Nucleus accumbens (tissue), 56 donors: ENCODE results near the gene TLE6.
"Not testable (repeated sequence)": the region's sequence is repeated elsewhere in the genome, so short reads cannot be mapped to it uniquely, and the experiment has no call there.

ENCODE experiments used
- DNase-seq, 56 donors: peaks; one replicate each; lab custom pipeline; 2025; lab: John Stamatoyannopoulos, UW

TLE6 gene

DNA sequence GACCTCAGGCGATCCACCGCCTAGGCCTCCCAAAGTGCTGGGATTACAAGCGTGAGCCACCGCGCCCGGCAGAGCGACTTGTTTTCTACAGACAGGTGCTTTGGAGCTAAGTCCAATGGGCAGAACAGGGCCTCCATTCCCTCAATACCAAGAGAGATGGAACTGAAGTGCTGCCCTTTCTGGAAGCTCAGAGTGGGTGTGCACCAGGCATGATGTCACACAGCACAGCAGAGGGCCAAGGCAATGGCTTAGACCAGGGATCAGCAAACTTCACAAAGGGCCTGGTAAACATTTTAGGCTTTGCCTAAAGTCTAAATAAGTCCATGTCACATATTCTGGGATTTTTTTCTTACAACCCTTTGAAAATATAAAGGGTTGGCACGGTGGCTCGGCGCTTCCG, 21.3 kb downstream of the TLE6 start:
- no peak for DNase-seq

DNA sequence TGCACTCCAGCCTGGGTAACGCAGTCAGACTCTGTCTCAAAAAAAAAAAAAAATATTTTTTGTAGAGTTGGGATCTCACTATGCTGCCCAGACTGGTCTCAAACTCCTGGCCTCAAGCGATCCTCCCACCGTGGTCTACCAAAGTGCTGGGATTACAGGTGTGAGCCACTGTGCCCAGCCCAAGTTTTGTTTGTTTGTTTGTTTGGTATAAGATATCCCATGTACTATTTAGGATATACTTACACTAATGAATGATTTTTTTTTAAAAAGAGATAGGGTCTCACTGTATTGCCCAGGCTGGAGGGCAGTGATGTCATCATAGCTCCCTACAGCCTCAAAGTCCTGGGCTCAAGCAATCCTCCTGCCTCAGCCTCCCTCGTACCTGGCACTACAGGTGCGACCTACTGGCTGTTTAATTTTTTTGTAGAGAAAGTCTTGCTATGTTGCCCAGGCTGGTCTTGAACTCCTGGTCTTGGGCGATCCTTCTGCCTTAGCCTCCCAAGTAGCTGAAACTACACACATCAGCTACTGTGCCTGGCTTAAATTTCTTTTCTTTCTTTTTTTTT, 24.0 kb downstream of the TLE6 start:
- no peak for DNase-seq

DNA sequence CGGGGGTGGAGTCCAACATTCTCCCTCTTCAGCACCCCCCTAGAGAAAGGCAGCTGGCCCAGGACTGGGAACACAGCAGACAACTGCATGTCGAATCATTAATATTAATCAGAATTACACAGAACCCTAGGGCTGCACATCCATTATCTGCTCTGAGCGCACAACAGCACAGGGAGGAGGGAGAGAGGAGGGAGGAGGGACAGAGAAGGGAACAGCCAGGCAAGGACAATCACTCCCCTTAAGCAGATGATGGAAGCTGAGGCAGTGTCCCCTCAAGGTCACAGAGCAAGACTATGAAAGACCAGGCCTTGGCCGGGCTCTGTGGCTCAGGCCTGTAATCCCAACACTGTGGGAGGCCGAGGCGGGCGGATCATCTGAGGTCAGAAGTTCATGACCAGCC, 25.7 kb downstream of the TLE6 start:
- DNase-seq = no peak

DNA sequence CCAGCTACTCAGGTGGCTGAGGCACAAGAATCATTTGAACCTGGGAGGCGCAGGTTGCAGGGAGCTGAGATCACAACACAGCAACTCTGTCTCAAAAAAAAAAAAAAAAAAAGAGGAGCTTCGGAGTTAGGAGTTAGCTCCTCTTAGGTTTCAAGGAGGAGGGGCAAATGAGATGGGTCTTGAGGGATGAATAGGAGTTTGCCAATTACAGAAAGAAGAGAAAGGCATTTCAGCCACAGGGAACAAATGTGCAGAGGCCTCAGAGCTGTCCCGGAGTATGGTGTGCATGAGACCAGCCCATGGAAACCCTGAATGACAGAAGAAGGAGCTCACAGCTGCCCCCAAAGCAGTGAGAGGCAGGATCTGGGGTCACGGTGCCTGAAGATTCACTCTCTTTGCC, 27.2 kb downstream of the TLE6 start:
- no peak for DNase-seq

DNA sequence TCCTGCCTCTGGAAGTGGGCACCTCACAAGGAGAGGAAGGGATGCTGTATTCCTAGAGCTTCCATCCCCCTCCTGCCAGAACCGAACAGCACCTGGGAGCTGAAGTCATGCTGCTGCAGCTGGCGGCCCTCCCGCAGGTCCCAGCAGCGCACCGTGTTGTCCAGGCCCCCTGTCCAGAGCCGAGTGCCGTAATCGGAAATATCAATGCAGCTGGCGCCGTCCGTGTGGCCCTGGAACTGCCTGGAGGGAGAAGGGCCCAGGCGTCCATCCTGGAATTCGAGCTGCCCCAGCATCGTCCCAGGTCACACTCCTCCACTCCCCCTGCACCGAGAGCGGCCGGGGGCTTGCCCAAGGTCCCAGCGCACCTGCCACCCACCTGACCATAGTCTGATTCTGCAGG, 28.0 kb downstream of the TLE6 start:
- DNase-seq = no peak

DNA sequence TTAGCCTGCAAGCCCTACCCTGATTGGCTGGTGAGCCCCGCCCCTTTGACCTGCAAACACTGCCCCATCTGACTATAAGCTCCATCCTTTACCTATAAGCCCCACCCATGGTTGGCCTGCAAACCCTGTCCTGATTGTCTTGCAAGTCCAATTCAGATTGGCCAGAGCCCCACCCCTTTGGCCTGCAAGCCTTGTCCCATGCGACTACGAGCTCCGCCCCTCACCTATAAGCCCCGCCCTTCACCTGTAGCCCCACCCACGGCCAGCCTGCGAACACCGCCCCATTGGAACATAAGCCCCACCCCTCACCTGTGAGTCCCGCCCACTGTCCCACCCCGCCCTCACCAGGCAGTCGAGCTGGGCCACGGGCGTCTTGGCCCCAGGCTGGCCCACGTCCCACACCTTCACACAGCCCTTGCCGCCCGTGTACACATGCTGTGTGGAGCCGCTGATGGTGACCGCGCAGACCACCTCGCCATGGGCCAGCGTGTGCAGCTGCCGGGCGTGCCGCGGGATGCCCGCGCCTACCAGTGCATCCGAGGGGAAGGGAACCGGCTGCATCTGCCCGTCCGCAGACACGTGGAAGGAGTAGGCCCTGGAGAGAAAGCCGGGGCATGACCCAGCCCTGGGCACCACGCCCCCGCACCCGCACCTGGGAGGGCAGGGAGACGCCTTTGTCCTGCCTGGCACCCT, 28.9 kb downstream of the TLE6 start:
- DNase-seq = peak in 2 of 56 donors; percentile 12 to 55

DNA sequence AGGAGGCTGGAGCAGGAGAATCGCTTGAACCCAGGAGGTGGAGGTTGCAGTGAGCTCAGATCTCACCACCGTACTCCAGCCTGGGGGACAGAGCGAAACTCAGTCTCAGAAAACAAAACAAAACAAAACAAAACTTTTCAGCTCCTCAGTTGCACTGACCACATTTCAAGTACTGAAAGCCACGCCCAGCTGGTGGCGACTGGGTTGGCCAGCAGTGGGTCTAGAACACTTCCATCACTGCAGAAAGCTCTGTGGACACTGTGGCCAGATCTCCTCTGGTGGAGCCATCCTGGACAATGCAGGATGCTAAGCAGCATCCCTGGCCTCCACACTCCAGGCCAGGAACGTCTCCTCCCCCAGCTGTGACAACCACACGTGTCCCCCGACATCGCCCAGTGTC, 30.6 kb downstream of the TLE6 start:
- no peak for DNase-seq

DNA sequence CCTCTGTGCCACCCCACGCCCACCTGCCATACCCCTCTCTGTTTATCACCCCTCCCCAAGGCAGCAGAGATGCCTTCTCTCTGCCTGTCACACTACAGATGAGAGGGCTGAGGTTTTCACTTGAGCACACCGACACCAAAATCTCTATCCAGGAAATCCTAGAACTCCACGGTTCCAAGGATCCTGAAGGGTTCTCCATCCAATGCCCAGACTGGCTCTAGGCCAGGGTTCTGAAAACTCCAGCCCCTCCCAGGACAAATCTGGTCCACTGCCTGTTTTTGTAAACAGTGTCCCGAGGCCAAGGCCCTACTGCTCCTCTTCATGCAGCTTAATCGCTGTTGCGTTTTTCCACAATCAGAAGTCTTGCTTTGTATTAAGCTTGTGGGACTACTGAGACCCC, 31.6 kb downstream of the TLE6 start:
- no peak for DNase-seq

DNA sequence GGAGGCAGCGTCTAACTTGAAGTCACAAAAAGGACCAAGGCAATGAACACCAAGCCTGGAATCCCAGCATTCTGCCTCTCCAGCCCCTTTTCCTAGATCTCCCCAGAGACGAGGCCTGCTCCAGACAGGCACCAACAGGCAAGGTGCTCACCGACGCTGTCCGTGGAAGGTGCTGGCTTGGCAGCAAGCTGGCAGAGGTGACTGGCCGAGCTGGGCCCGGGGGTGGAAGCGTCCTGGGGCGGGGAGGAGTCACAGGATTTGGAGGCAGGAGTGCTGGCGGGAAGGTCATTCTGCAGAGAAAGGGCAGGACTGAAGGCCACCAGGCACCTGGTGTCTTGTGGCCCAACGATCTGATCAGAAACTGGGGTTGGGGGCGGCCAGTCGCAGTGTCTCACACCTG, 33.5 kb downstream of the TLE6 start:
- DNase-seq = no peak

DNA sequence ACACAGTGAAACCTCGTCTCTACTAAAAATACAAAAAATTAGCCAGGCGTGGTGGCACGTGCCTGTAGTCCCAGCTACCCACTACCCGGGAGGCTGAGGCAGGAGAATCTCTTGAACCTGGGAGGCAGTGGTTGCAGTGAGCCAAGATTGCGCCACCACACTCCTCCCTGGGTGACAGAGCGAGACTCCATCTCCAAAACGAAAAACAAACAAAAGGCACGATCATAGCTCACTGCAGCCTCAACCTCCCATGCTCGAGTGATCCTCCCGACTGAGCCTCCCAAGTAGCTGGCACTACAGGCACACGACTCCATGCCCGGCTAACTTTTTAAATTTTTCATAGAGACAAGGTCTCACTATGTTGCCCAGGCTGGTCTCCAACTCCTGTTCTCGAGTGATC, 34.7 kb downstream of the TLE6 start:
- not testable (repeated sequence) for DNase-seq

DNA sequence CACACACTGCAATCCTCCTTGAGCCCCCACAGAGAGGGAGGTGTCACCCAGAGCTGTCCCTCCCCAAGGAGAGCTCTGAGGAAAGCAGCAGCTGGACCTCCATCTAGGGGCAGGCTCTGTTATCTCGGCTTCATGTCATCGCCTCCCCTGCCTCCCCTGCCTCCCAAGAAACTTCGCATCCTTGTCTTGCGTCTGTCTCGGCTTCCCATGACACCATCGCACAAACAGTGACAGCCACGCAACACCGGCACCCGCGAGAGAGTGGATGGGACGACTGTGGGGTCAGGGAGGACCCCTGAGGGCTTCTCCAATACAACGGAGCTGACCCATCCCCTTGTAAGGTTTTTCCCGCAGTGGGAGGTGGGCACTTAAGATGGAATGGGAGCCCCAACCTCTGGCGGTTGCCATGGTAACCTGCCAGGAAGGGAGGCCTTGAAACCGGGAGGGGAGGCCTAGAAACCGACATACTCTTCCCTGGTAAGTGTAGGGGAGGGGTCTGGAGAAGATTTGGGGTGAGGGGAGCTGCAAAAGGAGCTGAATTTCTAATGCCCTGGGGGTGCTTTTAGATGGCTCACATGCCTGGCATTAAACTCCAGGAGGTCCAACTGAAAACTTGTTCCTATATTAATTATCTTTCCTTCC, 35.4 kb downstream of the TLE6 start:
- no peak for DNase-seq

DNA sequence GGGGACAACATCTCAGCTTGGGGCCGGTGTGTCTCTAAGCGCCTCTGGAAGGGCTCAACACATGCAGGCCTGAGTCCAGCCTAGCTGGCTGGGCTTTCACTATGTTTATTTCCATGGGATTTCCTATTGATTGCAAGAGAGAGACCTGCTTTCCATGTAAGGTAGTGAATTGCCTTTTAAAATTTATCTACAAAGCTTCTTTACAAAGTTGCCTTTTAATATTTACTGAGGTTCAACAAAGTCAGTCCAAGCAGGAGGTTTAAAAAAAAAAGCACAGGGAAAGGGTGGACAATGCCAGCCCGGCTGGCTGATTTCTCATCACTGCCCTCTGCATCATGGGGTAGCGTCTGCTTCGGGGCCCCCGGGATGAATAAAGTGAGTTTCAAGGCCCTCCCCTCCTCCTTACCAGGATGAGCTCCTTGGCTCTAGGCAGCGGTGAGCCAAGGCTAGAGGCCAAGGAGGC, 35.9 kb downstream of the TLE6 start:
- DNase-seq = no peak

DNA sequence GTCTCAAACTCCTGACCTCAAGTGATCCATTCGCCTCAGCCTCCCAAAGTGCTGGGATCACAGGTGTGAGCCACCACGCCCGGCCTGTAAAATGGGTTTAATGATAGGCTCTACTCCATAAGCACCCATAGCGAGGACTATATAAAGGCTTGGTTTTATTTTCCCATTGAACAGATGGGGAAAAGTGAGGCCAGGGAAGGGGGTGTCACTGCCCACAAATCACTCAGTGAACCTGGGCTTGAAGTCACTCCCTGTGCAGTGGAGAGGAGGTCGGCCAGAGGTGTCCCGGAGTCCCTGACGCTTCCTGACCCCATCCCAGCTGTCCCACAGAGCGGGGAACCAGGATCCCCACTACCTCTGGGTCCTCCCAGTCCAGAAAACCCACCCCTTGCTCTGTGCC, 36.8 kb downstream of the TLE6 start:
- no peak for DNase-seq

DNA sequence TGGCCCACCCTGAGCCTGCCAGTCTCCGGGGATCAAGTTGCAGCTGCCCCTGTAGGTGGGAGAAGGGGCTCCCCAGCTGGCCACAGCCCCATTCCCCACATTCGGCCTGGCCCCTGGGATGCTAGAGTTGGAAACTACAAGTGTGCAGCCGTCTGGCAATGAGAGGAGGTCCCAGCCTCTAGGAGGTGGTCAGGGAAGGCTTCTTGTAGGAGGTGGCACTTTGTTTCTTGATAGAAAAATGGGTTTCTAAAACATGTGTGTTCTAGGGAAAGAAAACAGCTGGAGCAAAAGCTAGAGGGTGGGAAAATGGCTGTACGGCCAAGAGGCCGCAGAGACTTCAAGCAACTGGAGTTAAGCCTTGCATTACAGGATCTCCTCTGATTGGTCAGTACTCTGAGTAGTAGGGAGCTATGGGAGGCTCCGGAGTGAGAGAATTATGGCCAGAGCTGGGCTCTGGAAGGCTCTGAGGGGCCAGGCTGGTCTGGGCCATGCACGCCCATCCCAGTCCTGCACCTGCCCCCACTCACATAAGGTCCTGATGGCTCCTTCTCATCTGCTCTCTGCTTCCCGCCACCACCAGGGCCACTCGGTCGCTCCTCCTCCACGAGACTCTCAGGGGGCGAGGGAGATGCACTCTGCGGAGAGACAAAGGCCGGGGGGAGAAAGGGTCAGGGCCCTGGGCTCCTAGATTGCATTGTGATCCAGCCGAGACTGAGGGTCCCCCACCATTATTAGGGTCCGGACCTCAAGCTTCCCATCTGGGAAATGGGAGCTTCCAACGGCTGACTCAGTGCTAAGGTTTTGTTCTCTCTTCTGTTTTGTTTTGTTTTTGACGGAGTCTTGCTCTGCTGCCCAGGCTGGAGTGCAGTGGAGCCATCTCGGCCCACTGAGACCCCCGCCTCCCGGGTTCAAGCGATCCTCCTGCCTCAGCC, 38.0 kb downstream of the TLE6 start:
- DNase-seq = no peak

DNA sequence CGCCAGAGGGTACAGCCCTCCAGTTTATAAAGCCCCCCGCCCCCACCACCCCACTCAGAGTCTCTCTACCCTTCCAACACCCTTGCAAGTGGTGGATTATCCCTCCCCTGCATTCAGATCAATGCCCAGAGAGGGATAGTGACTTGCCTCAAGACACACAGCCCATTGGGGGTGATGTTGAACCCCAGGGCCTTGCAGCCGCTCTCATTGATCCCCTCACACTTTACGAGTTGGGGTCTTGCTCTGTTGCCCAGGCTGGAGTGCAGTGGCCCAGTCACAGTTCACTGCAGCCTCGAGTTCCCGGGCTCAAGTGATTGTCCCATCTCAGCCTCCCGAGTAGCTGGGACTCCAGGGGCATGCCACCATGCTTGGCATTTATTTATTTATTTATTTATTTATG, 40.6 kb downstream of the TLE6 start:
- DNase-seq = no peak

DNA sequence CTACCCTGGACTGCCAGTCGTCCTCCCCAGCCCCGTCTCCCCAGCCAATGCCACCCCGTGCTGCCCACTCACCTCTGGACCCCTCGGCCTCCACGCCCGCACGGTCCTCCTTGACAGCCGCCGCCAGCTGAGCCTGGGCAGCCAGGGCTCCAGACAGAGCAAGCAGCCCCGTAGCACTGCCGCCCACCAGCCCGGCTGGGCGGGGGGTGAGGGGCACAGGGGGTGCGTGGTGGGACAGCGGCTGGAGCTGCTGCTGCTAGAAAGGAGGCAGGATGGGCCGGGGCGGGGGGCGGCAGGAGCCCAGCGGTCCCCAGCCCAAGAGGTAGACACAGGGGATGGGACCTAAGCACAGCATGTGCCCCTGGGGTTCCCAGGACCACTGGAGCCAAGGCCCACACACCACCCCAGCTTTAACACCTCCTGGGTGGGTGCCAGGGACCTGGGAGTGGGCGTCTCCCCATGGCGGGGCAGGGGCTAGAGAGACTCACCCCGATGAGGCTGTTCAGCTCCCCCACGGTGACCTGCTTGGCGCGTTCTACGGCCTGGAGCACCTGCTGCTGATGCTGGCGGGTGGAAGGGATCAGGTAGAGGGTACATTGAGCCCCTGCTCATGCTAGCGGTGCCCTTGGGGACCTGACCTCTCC, 42.0 kb downstream of the TLE6 start:
- no peak for DNase-seq

DNA sequence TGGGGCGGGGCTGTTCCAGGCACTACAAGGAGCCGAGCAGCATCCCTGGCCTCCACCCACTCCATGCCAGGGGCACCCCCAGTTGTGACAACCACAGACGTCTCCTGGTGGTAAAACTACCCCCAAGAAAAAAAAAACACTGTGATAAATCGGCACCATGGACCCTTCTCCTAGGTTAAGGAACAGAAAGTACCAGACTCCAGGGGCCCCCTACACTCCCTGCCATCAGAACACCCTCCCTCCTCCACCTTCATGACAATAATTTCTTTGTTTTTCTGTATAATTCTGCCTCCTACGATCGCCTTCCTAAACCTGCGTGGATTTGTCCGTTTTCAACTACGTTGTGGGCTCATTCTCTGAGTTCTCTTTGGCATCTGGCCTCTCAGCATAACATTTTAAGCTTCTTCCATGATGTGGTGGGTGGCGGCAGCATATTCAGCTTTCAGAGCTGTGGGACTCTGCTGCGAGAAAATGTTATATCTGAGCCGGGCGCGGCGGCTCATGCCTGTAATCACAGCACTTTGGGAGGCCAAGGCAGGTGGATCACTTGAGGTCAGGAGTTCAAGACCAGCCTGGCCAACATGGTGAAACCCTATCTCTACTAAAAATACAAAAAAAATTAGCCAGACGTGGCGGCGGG, 43.1 kb downstream of the TLE6 start:
- DNase-seq = peak in 8 of 56 donors; percentile 4 to 40 (median 12)

DNA sequence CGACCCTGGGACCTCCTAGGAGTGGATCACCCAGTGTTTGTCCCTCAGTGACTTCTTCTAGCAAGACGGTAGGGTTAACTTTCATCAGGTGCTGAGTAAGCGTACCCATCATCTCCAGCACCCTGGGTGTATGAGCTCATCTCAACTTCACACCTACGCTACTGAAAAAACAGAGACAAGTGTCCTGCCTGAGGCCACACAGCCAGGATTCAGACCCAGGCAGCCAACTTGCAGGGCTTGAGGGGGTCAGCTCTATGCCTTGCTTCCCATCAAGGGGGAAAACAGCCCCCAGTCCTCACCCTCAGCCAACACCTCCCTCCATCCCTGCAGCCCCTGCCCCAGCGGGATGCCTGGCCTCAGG, 47.1 kb downstream of the TLE6 start:
- DNase-seq = no peak

DNA sequence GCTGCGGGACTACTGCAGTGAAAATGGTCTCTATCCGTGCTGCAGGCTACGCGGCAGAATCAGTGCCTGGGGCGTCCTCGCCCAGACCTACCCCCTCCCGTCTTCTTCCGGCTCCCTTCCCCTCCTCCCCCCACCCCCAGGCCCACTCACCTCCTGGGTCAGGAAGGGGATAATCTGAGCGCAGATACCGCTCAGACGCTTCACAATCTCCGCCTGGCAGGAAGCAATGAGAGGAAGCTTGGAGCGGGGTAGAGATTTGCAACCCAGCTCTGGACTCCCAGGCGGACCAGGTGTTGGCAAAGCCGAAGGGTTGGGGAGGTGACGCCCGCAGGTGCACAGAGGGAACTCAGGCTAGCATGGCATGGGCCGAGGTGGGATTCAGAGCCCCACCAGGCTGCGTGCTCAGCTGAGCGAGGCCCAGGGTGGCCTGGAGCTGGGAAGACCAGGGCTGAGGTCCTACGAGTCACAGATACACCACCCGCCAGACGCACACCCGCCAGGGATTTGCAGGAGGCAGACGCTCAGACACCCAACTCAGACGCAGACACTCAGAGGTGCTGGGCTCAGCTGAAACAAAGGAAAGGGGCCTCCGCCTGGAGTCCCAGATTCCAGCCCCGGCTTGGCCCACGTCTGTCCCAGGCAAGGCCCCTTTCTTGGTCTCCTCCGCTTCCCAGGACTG, 47.6 kb downstream of the TLE6 start:
- DNase-seq = no peak

DNA sequence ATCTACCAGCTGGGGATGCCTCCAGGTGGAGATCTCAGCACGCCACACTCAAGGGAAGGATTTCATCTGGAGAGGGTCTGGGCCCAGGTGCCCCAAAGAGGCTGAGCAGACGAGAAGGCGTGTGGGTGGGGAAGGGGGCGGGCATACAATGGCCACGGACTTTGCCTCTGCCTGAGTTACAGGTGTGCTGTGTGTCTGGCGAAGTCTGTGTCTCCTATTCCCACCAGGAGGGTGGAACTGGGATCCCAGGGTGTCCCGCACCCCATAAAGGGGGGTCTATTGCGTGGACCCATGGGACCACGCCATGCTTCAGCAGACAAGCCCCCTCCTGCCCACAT, 48.2 kb downstream of the TLE6 start:
- DNase-seq = no peak
